ENCODE results near the gene SEC14L5.

- TF ChIP-seq SP1 (CRISPR knock-in tag; conservative IDR thresholded peaks at IDR 0.05) = no peak
- no peak for TF ChIP-seq ELF4 (CRISPR knock-in tag; IDR thresholded peaks at IDR 0.05; ENCODE audit: low read depth)
- TF ChIP-seq CTCF (IDR thresholded peaks at IDR 0.05) = no peak
- TF ChIP-seq JUN (CRISPR knock-in tag; IDR thresholded peaks at IDR 0.05) = no peak
- TF ChIP-seq MAX (CRISPR knock-in tag; IDR thresholded peaks at IDR 0.05) = no peak
- no peak for TF ChIP-seq ZBTB21 (CRISPR knock-in tag; IDR thresholded peaks at IDR 0.05; ENCODE audit: borderline replicate concordance)
Observed at GRCh38 chr16:5028950-5029475, 70.9 kb downstream of the SEC14L5 start.
